Peyer's patch (tissue), 4 donors: ENCODE results near the gene PLEKHS1.

Experiments used
- POLR2A ChIP-seq, 2 donors: fragments of 450-650 bp; IDR thresholded peaks; one replicate each; pipeline ENCODE4 v1.5.1; 2017; ENCODE audit warnings: antibody characterized with exemption in 2 of 2, mild to moderate bottlenecking in 2 of 2, moderate library complexity in 2 of 2
- TF ChIP-seq, protein P1 (sequence below), 6 experiments: fragments of 450-650 bp in 4 of 6; fragments of 200-600 bp in 2 of 6; sonication (generic) in 1 of 6; IDR thresholded peaks; one replicate each; pipeline ENCODE4 v1.5.1; 2017 to 2019; ENCODE audit warnings: antibody characterized with exemption in 6 of 6, mild to moderate bottlenecking in 3 of 6, moderate library complexity in 1 of 6

DNA sequence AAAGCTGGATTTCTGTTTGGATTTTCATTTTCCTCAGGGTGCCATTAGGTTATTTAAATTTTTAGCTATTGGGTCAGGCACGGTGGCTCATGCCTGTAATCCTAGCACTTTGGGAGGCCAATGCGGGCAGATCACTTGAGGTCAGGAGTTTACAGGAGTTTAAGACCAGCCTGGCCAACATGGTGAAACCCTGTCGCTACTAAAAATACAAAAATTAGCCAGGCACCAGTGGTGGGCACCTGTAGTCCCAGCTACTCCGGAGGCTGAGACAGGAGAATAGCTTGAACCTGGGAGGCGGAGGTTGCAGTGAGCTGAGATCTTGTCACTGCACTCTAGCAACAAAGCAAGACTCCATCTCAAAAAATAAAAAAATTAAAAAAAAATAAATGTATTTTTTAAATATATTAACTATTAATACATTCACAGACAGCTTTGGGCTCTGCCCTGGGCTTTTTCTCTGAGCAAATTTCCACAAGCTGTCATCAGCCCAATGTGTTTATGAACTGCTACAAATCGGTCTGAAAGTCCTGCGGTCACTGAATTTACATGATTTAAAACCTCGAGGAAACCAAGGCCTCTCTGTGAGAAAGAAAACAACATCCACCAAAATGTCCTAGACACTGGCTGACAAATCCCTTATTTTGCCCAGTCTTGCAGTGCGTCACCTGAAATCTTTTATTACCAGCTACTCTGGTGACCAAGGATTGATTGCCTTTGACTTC lies 19.2 kb upstream of the PLEKHS1 start:
- TF ChIP-seq, protein P1, sequence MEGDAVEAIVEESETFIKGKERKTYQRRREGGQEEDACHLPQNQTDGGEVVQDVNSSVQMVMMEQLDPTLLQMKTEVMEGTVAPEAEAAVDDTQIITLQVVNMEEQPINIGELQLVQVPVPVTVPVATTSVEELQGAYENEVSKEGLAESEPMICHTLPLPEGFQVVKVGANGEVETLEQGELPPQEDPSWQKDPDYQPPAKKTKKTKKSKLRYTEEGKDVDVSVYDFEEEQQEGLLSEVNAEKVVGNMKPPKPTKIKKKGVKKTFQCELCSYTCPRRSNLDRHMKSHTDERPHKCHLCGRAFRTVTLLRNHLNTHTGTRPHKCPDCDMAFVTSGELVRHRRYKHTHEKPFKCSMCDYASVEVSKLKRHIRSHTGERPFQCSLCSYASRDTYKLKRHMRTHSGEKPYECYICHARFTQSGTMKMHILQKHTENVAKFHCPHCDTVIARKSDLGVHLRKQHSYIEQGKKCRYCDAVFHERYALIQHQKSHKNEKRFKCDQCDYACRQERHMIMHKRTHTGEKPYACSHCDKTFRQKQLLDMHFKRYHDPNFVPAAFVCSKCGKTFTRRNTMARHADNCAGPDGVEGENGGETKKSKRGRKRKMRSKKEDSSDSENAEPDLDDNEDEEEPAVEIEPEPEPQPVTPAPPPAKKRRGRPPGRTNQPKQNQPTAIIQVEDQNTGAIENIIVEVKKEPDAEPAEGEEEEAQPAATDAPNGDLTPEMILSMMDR (IDR thresholded peaks at IDR 0.05) = no peak
- TF ChIP-seq POLR2A (IDR thresholded peaks at IDR 0.05) = no peak
